OCI-LY7 (cell line): ENCODE measurements around the gene MYMK.

Source experiments
- EZH2phosphoT487 ChIP-seq: fragments of 200-600 bp; sonication (generic); IDR thresholded peaks from 2 replicates; pipeline ENCODE4 v1.6.1; 2018; ENCODE audit warnings: low read depth, borderline replicate concordance, mild to moderate bottlenecking, mixed run types, antibody characterized with exemption, low read length, moderate library complexity, mixed read lengths
- TF ChIP-seq, protein P1 (sequence below): fragments of 200-600 bp; sonication (generic); conservative IDR thresholded peaks from 2 replicates; pipeline ENCODE4 v1.5.1; 2014; ENCODE audit warnings: mild to moderate bottlenecking, antibody characterized with exemption, low read length, moderate library complexity, mixed read lengths

DNA sequence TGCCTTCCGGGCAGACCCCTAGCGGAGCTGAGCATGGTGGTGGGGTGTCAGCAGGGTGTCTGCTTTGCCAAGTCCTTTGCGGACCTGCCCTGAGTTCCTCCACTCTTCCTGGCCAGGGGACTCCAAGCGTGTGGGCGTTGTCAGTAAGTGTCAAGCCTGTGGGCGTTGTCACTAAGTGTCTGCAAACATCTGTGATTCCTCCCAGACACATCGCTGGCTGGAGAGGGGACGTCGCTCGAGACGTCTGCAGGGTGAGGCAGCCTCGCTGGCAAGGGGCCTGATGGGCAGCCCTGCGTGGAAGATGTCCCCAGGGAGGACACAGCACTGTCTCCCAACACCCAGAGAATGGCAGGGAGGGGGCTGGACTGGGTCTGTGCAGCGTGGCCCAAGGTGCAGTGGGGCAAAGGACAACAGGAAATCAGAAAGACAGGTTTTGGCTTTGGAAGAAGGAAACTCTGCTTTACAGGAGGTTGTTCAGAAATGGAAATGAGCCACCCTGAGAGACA is 38.6 kb upstream of the MYMK start:
- TF ChIP-seq, protein P1, sequence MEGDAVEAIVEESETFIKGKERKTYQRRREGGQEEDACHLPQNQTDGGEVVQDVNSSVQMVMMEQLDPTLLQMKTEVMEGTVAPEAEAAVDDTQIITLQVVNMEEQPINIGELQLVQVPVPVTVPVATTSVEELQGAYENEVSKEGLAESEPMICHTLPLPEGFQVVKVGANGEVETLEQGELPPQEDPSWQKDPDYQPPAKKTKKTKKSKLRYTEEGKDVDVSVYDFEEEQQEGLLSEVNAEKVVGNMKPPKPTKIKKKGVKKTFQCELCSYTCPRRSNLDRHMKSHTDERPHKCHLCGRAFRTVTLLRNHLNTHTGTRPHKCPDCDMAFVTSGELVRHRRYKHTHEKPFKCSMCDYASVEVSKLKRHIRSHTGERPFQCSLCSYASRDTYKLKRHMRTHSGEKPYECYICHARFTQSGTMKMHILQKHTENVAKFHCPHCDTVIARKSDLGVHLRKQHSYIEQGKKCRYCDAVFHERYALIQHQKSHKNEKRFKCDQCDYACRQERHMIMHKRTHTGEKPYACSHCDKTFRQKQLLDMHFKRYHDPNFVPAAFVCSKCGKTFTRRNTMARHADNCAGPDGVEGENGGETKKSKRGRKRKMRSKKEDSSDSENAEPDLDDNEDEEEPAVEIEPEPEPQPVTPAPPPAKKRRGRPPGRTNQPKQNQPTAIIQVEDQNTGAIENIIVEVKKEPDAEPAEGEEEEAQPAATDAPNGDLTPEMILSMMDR = no peak
- no peak for TF ChIP-seq EZH2phosphoT487
